Measurements from ENCODE around the gene CHRM5.
A peak's percentile ranks its signal among the peaks of the same experiment; 100 is the strongest.

Gene CHRM5

GRCh38 chr15:34102175-34102925 is 134.1 kb downstream of the CHRM5 start:
- no peak for DNase-seq

DNA sequence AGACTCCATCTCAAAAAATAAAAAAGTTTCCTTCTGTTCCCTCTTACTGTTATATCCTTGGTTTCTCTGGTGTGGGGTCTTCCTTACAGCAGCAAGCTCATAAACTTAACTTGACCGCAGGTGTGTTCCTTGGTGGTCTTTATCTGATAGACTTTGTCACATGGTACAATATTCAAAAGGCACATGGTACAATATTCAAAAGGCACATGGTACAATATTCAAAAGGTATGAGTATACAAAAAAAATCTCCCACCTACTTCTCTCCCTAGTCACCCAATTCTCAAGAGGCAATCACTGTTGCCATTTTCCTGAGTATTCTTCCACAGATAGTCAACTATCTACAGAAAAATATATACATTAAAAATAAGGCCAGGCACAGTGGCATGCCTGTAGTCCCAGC is 138.1 kb downstream of the CHRM5 start:
- no peak for DNase-seq

DNA sequence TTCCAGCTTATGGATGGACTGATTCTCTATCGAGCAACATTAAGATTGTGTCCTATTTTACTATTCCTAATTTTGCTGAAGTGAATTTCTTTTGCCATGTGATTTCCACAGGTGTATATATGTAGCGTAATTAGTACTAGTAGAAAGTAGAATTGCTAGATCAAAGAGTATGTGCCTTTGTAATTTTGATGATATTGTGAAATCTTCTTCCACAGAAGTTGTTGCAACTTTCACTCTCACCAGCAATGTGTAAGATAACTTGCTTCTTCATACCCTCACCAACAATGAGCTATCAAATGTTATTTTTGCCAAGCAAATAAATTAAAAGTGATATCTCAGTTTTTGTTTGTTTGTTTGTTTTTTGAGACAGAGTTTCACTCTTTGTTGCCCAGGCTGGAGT is 139.0 kb downstream of the CHRM5 start:
- no peak for DNase-seq

- peak; percentile 43 to 58 (median 57) for DNase-seq
Measured at GRCh38 chr15:34109797-34110663, 141.7 kb downstream of the CHRM5 start.

GRCh38 chr15:34111488-34111887 is 143.2 kb downstream of the CHRM5 start:
- DNase-seq: no peak

DNA sequence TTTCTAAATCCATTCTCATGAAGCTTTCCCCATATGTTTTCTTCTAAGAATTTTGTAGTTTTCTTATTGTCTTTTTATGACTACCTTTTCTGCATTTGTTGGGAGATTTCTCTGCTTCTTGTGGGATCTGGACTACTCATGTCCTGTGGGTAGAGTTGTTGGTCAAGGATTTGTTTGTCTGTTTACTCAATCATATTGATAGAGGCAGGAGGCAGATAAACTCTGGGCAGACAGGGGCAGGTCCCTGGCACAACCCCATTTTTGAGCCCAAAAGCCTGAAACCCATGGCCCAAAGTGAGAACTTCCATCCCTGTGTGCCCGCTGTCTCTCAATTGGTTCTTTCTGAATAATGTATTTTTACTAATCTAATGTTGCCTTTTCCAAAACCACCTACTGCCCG is 145.9 kb downstream of the CHRM5 start:
- no peak for DNase-seq

- no peak for DNase-seq
Measured at GRCh38 chr15:34114739-34115138, 146.4 kb downstream of the CHRM5 start.

- no peak for DNase-seq
Measured at GRCh38 chr15:34116620-34117019, 148.3 kb downstream of the CHRM5 start.

Data from suppressor macrophage treated with lipopolysaccharide for 1 hour (primary cell).